HG02759 (cell line): ENCODE results near the gene ULK3.

Source experiments
- ATAC-seq: cut with Tn5 transposase; IDR thresholded peaks from one replicate; pipeline ENCODE4 v1.9.1; 2021; ENCODE audit warnings: mild to moderate bottlenecking, moderate library complexity; ENCODE audit not compliant: unreplicated experiment

The ULK3 gene

DNA sequence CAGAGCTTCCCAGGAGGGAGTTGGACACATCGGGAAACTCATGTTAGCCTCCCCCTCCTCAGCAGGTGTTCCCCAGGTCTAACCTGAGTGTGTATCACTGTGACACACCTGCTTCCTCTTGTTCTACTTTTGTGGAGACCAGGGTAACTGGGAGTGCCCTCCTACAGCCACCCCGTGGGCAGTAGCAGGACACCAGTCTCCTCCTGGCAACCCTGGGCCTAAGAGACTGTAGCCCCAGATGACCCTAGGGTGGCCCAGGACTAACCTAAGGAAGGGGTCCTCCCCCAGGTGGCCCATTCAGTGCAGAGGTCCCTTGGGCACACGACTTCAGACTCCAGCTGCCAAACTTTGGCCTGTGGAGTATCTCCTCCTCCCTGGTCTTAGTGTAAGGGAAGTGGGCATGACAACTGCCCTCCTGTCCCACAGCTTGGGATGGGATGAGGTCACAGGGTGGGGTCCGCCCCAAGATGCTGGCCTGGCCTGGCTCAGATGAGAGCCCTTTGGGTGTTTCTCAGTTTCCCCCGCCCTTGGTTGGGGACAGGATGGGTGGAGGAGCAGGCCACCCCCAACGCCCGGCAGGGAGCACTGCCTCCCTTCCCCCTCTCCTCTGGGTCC is 56.3 kb downstream of the ULK3 start:
- no peak for ATAC-seq
